GM21737 (cell line): ENCODE measurements around the gene WNT5B.

Experiments
- ATAC-seq: cut with Tn5 transposase; IDR thresholded peaks from one replicate; pipeline ENCODE4 v1.9.1; 2021; ENCODE audit warnings: mild to moderate bottlenecking, moderate library complexity; ENCODE audit not compliant: unreplicated experiment

WNT5B gene

GRCh38 chr12:1629338-1630132 is 504 bp downstream of the WNT5B start:
- no peak for ATAC-seq

- ATAC-seq: no peak
Observed at GRCh38 chr12:1630133-1630826, 1.2 kb downstream of the WNT5B start.

GRCh38 chr12:1630827-1631591 is 2.0 kb downstream of the WNT5B start:
- ATAC-seq: no peak

- ATAC-seq: no peak
Observed at GRCh38 chr12:1632702-1633101, 3.7 kb downstream of the WNT5B start.

GRCh38 chr12:1633459-1633858 is 4.4 kb downstream of the WNT5B start:
- no peak for ATAC-seq

- ATAC-seq: no peak
Observed at GRCh38 chr12:1634149-1634548, 5.1 kb downstream of the WNT5B start.

- no peak for ATAC-seq
Observed at GRCh38 chr12:1634590-1635191, 5.7 kb downstream of the WNT5B start.

- ATAC-seq: no peak
Observed at GRCh38 chr12:1635301-1636095, 6.5 kb downstream of the WNT5B start.

GRCh38 chr12:1638203-1638602 is 9.2 kb downstream of the WNT5B start:
- no peak for ATAC-seq

GRCh38 chr12:1639538-1639937 is 10.5 kb downstream of the WNT5B start:
- no peak for ATAC-seq

- ATAC-seq: no peak
Observed at GRCh38 chr12:1640328-1641234, 11.6 kb downstream of the WNT5B start.

GRCh38 chr12:1642513-1642912 is 13.5 kb downstream of the WNT5B start:
- ATAC-seq: no peak

GRCh38 chr12:1643043-1643442 is 14.0 kb downstream of the WNT5B start:
- ATAC-seq: no peak

GRCh38 chr12:1643905-1644533 is 15.0 kb downstream of the WNT5B start:
- no peak for ATAC-seq

GRCh38 chr12:1644534-1645438 is 15.8 kb downstream of the WNT5B start:
- no peak for ATAC-seq

- ATAC-seq: no peak
Observed at GRCh38 chr12:1645819-1646218, 16.8 kb downstream of the WNT5B start.

- ATAC-seq: no peak
Observed at GRCh38 chr12:1646569-1647284, 17.7 kb downstream of the WNT5B start.
